Measurements from ENCODE around the gene TNFAIP8L2.

DNA sequence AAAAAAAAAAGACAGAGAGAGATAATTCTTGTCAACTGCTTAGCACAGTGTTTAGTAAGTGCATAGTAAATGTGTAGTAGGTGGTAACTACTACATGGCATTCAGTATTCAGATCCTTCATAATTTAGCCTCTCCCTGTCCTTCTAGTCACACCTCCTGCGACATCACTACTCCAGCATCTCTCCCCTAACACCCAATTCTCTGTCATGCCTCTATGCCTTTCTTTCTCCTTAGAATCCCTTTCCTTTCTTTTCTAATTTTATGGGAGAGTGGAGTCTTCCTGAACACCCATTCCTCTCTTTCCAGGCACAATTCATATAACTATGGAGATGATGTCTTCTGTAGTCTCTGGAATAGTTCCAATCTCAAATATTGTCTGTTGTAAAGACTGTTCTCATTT lies 37.4 kb downstream of the TNFAIP8L2 start:
- TF ChIP-seq, protein P1, sequence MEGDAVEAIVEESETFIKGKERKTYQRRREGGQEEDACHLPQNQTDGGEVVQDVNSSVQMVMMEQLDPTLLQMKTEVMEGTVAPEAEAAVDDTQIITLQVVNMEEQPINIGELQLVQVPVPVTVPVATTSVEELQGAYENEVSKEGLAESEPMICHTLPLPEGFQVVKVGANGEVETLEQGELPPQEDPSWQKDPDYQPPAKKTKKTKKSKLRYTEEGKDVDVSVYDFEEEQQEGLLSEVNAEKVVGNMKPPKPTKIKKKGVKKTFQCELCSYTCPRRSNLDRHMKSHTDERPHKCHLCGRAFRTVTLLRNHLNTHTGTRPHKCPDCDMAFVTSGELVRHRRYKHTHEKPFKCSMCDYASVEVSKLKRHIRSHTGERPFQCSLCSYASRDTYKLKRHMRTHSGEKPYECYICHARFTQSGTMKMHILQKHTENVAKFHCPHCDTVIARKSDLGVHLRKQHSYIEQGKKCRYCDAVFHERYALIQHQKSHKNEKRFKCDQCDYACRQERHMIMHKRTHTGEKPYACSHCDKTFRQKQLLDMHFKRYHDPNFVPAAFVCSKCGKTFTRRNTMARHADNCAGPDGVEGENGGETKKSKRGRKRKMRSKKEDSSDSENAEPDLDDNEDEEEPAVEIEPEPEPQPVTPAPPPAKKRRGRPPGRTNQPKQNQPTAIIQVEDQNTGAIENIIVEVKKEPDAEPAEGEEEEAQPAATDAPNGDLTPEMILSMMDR (IDR thresholded peaks at IDR 0.05), result no peak
- TF ChIP-seq POLR2A (IDR thresholded peaks at IDR 0.05), result no peak

Data from adrenal gland (tissue), 5 donors.